ENCODE data around the gene BDP1.
"Not testable (repeated sequence)": the region's sequence is repeated elsewhere in the genome, so short reads cannot be mapped to it uniquely, and the experiment has no call there.

The BDP1 gene, protein sequence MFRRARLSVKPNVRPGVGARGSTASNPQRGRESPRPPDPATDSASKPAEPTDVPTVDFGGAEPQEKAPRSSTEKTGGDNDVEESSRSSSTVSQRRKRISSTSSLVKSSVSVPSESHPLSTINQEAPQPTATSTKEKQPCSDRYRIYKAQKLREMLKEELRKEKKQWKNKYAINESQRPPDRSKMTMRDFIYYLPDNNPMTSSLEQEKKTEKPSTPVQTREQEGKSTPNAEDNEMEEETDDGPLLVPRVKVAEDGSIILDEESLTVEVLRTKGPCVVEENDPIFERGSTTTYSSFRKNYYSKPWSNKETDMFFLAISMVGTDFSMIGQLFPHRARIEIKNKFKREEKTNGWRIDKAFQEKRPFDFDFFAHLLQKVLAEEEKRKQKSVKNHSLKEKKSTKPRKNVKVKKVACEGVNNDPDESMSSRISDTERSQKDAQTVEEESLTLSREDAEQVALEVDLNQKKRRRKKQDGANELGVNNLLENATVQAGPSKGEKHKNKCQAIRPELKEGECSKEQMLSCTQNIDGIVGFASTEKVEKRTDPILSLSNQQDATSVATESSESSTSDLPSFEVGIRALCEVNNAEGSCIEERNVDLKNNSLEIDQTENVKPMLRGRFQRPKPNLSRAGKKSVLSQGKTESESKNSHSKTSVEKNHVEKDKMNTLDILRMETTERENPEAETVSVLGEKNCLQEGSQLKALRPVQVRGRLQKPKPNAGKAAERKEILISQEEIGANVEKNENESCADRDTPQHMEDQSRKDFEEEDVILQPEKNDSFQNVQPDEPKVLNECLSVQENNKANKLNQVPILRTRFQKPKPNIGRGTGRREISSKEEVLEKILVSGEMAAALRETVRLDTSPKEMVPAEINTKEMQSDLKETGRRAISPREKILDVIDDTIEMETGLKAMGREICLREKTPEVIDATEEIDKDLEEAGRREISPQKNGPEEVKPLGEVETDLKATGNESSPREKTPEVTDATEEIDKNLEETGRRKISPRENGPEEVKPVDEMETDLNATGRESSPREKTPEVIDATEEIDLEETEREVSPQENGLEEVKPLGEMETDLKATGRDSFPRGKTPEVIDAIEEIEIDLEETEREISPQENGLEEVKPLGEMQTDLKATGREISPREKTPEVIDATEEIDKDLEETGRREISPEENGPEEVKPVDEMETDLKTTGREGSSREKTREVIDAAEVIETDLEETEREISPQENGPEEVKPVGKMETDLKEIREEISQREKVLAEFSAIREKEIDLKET (N-terminal part only)

GRCh38 chr5:71455427-71456361 lies at the start of gene BDP1:
Gene BDP1, plus strand, starts transcription at chr5:71455651. Its CDS starts 227 bp downstream, at chr5:71455878.
- peak; percentile 83 for DNase-seq

DNA sequence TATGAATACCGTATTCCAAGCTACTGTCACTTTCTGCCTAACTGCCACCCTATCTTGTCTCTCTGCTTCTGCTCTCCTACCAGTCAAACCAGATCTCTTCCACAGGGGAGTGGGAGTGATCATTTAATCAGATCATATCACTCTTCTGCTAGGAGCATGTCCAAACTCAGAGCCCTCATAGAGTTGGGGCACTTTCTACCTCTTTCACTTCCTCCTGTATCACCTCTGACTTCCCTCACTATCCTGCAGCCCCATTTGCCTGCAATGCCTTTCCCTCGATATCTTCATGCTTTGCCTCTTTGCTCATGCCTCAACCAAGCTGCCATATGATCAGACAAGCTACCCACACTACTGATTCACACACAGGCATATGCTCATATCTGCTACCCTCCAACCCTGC lies 45.4 kb upstream of the BDP1 start:
- DNase-seq, result not testable (repeated sequence)

DNA sequence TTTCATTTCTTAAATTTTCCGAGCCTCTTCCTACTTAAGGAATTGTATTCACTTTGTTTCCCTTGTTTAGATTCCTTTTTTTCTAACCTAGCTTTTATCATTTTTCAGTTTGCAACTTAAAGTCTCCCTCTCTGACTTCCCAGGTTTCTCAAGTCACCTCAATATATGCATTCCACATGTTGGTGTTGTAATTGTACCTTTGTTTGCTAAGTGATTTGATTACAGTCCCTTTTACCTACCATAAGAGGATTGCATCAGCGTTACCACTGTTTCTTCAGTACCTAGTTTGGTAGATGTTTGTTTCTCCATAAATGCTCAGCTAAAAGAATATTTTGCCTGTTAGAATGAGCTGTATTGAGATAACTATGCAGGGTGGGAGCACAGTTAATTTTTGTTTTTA lies 39.8 kb upstream of the BDP1 start:
- DNase-seq, result peak; percentile 6

- not testable (repeated sequence) for DNase-seq
Measured at GRCh38 chr5:71418026-71418425, 37.4 kb upstream of the BDP1 start.

DNA sequence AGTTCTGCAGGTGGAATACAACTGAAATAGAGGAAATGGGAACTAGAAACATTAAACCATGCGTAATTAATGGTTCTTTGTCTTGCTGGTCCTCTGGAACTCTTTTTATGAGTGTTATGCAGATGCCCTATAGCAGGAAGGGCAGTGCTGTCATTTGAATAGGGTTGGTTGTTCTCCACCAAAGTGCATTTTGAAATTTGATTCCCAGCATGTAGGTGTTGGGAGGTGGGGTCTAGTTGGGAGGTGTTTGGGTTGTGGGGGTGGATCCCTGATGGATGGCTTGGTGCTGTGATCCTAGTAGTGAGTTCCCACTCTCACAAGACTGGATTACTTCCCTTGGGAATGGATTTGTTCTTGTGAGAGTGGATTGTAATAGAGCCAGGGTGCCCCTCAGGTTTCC lies 34.2 kb upstream of the BDP1 start:
- not testable (repeated sequence) for DNase-seq

DNA sequence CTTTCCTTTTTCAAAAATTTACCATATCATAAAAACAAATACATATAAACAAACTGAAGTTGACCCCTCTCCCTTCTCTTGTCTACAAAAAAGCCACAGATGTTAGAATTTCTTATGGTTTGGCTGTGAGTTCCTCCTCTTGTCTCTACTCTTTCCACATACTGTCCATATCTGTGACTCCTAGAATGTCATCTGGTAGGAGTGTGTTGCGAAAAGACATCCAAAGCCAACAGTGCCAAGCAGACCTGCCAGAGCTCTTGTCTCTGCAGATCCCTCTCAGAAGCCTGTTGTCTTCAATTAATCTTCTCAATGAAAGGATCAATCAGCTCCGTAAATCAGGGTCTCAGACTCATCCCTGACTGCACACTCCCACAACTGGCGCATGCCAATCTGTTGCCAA lies 31.6 kb upstream of the BDP1 start:
- not testable (repeated sequence) for DNase-seq

DNA sequence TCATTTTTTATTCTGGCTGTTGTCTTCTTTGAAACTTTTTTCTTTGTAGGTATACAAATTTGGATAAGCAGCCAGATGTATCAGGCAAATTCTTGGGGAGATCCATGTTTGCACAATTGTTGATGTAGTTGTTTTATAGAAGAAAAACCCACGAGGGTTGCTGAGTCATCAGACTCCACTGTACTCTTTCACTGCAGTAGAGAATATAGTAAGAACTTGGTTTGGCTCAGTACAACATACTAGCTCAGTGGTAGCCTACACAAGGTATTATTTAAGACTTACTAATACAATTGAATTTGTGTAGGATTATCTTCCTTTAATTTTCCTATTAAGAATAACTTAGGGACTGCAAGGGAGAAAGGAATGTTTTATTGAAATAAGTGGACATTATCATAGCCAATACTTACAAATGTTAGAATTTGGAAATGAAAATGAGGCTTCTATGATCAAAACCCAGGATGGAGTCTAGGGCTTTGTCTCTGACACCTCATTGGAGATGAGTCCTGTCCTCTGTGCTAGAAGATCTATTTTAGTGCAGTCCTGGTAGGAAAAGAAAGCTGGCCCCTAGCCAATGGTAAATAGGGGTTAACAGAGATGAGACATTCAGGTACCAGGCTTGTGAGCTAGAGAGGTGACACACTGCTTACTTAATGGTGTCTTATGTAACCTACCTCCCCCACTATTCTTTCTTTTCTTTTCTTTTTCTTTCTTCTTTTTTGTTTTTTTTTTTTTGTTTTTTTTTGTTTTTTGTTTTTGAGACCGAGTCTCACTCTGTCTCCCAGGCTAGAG lies 28.6 kb upstream of the BDP1 start:
- DNase-seq, result not testable (repeated sequence)

DNA sequence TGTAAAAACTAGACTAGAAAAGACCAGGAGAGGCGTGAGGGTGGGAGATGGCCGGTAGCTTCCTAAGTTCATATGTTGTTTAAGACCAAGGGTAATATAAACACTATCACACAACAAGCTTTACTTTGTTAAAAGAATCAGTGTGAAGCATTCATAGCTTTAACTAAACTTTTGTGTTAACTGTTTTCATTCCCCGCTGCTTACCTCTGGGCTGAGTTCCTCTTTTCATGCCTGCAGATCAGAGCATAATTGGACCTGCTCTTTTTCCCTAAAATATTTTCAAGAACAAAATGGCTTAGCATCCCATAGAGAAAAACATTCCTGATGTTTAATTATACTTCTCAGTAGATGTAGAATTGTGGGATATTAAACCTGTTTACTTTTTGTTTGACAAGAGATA lies 23.0 kb upstream of the BDP1 start:
- not testable (repeated sequence) for DNase-seq

- not testable (repeated sequence) for DNase-seq
Measured at GRCh38 chr5:71434825-71435224, 20.6 kb upstream of the BDP1 start.

DNA sequence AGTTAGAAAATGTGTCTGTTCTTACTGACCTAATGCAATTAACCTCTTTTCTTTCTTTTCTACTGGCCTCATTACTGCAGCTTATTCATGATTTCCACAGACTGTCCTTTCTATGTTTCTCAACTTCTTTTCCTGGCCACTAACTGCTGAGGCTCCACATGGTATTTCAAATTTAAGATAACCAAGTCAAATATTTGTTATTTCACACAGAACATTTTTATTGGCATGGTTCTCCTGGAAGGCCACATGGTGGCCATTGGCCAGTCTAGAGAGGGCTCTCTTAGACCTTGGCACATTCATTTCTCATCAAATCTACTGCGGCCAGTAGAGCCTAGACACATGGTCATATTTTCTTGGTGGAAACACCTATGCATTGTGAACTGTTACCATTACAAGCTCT lies 13.9 kb upstream of the BDP1 start:
- DNase-seq, result not testable (repeated sequence)

- DNase-seq, result not testable (repeated sequence)
Measured at GRCh38 chr5:71443891-71444290, 11.6 kb upstream of the BDP1 start.

DNA sequence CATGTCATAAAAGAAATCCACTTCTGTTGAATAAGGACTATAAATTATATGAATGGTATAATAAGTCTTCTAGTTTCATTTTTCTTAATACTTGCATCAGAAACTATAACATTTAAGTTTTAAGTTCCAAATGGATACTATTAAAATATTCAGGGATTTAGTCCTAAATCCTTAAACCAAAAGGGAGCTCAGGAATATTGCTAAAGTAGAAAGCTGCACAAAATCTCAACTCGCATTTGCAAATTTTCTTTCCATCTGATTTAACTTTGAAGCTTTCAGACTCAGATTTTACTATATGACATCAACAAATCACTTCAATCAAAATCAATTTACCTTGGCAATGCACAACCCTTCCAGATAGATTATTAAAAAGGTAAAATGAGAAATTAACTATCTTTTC lies 10.4 kb upstream of the BDP1 start:
- not testable (repeated sequence) for DNase-seq

- DNase-seq, result not testable (repeated sequence)
Measured at GRCh38 chr5:71445523-71446152, 9.8 kb upstream of the BDP1 start.

DNA sequence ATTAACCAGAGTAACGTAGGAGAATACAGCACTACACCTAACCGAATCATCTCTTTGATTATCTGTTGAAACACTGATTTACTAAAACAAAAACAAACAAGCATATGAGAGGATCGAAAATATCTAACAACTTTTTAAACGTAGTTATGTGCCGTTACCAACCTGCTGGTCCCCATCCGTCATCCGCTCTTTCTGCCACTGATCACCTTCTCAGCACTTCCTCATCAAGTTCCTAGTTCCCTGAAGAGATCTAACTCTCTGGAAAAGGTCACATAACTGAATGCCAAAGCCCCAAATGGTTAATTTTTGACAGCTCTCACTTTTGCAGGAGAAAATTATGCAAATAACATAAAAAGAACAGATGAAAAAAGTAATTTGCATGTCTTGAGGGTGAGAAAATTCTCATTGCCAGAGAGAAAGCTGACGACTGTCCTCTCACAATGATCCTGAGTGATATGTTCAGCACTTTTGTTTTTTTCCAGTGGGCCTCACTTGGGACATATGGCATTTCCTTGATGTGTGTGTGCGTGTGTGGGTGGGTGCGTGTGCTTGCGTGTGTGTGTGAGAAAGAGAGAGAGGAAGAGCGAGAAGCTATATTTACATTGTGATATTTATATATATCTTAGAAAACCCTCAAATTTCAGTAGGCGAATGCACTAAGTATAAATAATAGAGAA lies 8.8 kb upstream of the BDP1 start:
- not testable (repeated sequence) for DNase-seq

DNA sequence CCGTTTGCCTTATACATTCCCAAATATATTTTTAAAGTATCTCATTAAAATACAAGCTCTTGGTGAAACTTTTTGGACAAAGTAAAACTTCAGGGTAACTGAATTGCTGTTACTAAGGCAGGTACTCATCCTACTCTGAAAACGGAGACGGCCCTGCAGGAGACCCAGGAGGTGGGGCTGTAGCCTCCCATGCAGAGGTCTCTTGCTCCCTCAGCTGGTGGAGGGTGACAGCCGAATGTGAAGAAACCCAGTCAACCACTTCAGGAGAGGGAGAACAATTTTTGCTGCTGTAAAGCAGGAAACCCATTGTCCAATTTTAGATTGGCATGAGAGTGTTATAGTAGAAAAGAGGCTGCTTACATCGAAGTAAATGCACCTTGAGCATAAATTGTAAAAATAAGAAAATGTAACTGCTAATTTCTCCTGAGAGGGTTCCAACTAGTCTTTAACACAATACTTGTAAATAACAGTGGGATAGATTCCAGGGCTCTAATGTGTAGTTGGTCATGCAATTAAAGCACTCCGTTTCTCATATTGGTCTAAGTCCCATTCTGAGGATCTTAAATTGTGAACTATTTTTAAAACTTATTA lies 8.1 kb upstream of the BDP1 start:
- DNase-seq, result peak; percentile 24

GRCh38 chr5:71452876-71453275 lies 2.6 kb upstream of the BDP1 start:
- no peak for DNase-seq

GRCh38 chr5:71454913-71455312 lies 538 bp upstream of the BDP1 start:
- no peak for DNase-seq

DNA sequence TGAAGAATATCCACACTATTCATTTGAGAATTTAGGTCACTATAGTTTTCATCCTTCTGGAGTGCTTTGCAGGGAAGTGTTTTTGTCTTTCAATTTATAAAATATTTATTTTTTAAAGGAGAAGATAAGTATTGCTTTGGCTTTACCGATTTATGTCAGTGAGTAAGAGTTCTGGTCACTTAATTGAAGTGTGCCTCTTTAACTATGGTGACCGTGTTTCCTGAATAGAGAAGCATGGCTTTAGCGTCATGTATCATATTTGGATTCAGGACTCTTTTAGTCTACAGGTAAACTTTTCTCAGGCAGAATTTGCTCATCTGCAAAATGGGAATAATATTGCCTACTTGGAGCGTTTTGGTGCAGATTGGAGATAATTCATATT lies 902 bp downstream of the BDP1 start:
- DNase-seq, result no peak

DNA sequence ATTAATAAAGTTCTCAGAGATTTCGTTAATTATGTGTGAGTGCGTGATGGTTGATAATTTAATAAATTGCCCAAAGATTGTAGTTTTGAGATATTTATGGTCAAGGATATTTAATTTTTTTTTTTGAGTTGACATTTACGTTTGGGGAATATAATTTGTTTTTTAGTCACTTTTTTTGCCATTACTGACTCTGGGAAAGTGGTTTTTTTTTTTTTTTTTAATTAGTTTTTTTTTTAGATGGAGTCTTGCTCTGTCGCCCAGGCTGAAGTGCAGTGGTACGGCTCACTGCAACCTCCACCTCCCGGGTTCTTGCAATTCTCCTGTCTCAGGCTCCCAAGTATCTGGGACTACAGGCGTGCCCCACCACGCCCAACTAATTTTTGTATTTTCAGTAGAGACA lies 1.7 kb downstream of the BDP1 start:
- no peak for DNase-seq

GRCh38 chr5:71460693-71461092 lies 5.2 kb downstream of the BDP1 start:
- no peak for DNase-seq
